Upper lobe of right lung (tissue), 1 donor: ENCODE data around the gene MED12L. TPM values are rescaled to one million over a fixed set of nuclear protein-coding genes. Genes with fewer than 3 reads are reported as not detected.

Source experiments
- ATAC-seq: fragments of 200-7000 bp; cut with Tn5 transposase; one replicate; pipeline ENCODE4 v1.9.1; 2020; ENCODE audit warnings: mild to moderate bottlenecking, moderate library complexity
- DNase-seq: peaks from one replicate; pipeline ENCODE4 v3.0.0-alpha.2; 2020
- H3K27ac ChIP-seq: fragments of 200-600 bp; one replicate; pipeline ENCODE4 v1.8.0; 2022
- H3K27me3 ChIP-seq: fragments of 200-600 bp; one replicate; pipeline ENCODE4 v1.8.0; 2022; ENCODE audit warnings: mild to moderate bottlenecking
- H3K36me3 ChIP-seq: fragments of 200-600 bp; one replicate; pipeline ENCODE4 v1.8.0; 2022
- H3K4me1 ChIP-seq: fragments of 200-600 bp; one replicate; pipeline ENCODE4 v1.8.0; 2022
- H3K4me3 ChIP-seq: fragments of 200-600 bp; one replicate; pipeline ENCODE4 v1.8.0; 2022; ENCODE audit warnings: mild to moderate bottlenecking
- H3K9me3 ChIP-seq: fragments of 200-600 bp; one replicate; pipeline ENCODE4 v1.8.0; 2022
- intact Hi-C: fragments of 100-400 bp; cut with DNase I; formaldehyde crosslinking; loops from one replicate; pipeline ENCODE4 v1.11.0; 2022
- total RNA-seq: library from RNA; stranded (reverse); fragmentation: NEBNext Ultra II Directional; extraction: Animal tissue kit (Norgen Biotek cat#: 25700); gene quantifications from one replicate; pipeline ENCODE4 v1.2.1, GENCODE V29; 2021
- TF ChIP-seq, protein P1 (sequence below): fragments of 200-600 bp; IDR thresholded peaks from one replicate; pipeline ENCODE4 v1.8.0; 2022; ENCODE audit warnings: antibody characterized with exemption
- donor health status: DM: no; HTN: yes; CAD: no; lungs with severe emphysema.

MED12L gene
- total RNA-seq, 1 donor from 2014 or later, result 0.69 TPM

DNA sequence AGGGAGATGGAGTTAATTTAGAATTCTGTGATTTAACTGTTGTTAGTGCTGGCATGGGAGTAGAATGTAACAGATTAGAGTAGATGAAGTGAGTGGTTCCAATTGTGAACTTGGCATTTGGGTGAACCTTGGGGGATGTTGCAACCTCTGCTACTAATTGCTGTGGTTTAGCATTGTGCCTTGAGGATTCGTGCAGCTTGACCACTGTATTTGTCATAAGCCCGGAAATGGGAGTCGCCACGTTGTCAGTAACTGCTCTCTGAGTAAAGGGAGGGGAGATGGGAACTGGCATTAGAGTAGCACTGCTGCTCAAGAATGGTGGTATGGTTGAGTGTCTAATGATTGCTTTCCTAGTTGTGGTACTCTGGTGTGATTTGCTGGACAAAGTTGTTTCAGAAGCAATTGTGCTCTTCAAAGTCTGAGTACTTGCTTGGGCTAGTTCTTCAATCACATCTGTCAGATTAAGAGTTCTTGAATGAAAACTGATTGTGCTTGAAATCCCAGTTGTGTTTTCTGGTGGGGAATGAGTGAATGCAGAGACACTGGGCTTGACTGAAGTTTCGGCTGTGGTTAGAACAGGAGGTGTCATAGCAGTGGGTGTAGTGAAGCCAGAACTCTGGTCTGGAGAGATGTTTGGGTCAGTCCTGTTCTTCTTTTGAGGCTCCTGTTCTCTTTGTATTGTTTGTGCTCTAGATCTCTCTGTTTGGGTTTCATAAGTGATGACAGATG lies 360.0 kb downstream of the MED12L start:
- Histone ChIP-seq H3K36me3 (no peaks in the 10 kb centered on the region), H3K9me3 (no peaks in the 10 kb centered on the region), H3K27me3 (no peaks in the 10 kb centered on the region), H3K27ac (no peak overlapping the region), H3K4me3 (no peak overlapping the region), H3K4me1 (no peaks in the 10 kb centered on the region)
- TF ChIP-seq, protein P1, sequence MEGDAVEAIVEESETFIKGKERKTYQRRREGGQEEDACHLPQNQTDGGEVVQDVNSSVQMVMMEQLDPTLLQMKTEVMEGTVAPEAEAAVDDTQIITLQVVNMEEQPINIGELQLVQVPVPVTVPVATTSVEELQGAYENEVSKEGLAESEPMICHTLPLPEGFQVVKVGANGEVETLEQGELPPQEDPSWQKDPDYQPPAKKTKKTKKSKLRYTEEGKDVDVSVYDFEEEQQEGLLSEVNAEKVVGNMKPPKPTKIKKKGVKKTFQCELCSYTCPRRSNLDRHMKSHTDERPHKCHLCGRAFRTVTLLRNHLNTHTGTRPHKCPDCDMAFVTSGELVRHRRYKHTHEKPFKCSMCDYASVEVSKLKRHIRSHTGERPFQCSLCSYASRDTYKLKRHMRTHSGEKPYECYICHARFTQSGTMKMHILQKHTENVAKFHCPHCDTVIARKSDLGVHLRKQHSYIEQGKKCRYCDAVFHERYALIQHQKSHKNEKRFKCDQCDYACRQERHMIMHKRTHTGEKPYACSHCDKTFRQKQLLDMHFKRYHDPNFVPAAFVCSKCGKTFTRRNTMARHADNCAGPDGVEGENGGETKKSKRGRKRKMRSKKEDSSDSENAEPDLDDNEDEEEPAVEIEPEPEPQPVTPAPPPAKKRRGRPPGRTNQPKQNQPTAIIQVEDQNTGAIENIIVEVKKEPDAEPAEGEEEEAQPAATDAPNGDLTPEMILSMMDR, result no peak
- DNase-seq, result no peak
- ATAC-seq, result peak; percentile 67
- intact Hi-C loops, result loop anchor here (10.0 kb wide), 1 partner anchor 469 kb away; no protein-coding TSS in a partner anchor

DNA sequence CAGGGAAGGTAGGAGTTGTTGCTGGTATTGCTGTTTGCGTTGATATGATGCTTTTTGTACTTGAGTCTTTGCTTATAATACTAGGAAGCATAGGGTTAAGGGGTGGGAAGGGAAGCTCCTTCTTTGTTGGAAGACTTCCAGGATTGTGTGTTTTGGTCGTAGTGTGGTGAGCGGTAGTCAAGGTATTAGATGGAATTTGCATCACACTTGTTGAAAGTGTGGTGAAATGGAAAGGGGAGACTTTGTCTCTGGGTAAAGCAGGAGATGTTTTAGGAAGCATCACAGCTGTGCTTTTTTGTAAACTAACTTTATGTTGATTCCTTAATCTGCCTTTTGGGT lies 360.5 kb downstream of the MED12L start:
- H3K4me3 ChIP-seq, result no peak overlapping the region
- no peaks in the 10 kb centered on the region for H3K4me1 ChIP-seq
- DNase-seq (no peak), ATAC-seq (no peak)
- H3K9me3 ChIP-seq, result no peaks in the 10 kb centered on the region
- TF ChIP-seq, protein P1, result no peak
- no peaks in the 10 kb centered on the region for H3K27me3 ChIP-seq
- intact Hi-C loops, result loop anchor here (10.0 kb wide), 1 partner anchor 469 kb away; no protein-coding TSS in a partner anchor
- H3K36me3 ChIP-seq, result no peaks in the 10 kb centered on the region
- no peak overlapping the region for H3K27ac ChIP-seq

DNA sequence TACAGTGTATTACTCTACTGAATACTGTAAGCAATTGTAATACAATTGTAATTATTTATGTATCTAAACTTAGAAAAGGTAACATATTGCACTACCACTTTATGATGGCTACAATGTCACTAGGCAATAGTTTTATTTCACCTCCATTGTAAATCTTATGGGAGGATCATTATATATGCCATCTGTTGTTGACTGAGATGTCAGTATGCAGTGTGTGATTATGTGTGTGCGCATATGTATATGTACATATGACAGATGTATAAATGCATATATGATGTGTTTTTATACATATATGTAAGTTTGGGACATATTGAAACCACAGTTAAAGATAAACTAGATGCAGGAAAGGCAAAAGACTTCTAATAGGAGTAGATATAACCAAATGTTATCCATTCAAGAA lies 366.9 kb downstream of the MED12L start:
- no peak overlapping the region for H3K27ac ChIP-seq
- H3K4me3 ChIP-seq, result no peak overlapping the region
- no peaks in the 10 kb centered on the region for H3K9me3 ChIP-seq
- intact Hi-C loops, result no loop called here
- DNase-seq, result no peak
- ATAC-seq, result no peak
- no peaks in the 10 kb centered on the region for H3K27me3 ChIP-seq
- H3K36me3 ChIP-seq, result peaks cover 4% of the 10 kb centered on the region
- TF ChIP-seq, protein P1, result no peak
- no peaks in the 10 kb centered on the region for H3K4me1 ChIP-seq

DNA sequence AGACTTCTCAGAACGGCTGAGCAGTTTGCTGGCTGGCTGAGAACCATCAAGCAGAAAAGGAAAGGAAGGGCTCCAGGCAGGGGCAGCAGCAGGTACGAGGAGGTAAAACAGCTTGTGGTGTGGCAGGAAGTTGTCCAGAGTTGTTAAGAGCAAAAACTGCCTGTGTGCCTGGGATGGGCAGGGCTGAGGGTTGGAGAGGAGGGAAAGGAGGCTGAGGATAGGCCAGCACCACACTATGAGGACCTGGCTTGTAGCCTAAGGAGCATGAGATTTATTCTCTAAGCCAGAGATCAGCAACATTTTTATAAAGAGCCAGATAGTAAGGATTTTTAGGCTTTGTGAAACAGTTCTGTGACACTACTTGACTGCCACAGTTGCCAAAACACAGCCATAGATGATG lies 367.4 kb downstream of the MED12L start:
- no peaks in the 10 kb centered on the region for H3K4me1 ChIP-seq
- intact Hi-C loops, result no loop called here
- ATAC-seq, result peak; percentile 67
- H3K27ac ChIP-seq, result no peak overlapping the region
- H3K4me3 ChIP-seq, result no peak overlapping the region
- H3K27me3 ChIP-seq, result no peaks in the 10 kb centered on the region
- peaks cover 4% of the 10 kb centered on the region for H3K36me3 ChIP-seq
- no peaks in the 10 kb centered on the region for H3K9me3 ChIP-seq
- TF ChIP-seq, protein P1, result no peak
- no peak for DNase-seq

DNA sequence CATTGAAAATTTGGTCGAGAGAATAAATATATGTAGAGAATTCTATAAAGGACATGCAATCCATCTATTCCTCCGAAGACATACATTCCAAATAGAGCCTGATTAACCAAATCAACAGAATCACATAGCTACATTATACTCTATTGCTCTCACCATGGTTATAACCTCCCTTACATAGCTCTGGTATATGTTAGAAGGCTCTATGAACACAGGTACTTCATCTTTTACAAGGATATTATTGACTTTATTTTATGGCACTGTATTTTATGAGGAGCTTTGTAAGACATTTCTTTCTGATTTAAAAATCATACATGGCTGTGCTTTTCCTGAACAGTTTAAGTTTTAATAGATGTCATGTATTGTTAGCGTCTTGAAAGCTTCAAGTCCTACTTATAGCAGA lies 370.6 kb downstream of the MED12L start:
- no peaks in the 10 kb centered on the region for H3K4me1 ChIP-seq
- no peaks in the 10 kb centered on the region for H3K27me3 ChIP-seq
- TF ChIP-seq, protein P1, result no peak
- ATAC-seq, result no peak
- H3K36me3 ChIP-seq, result peaks cover 4% of the 10 kb centered on the region
- DNase-seq, result no peak
- intact Hi-C loops, result no loop called here
- H3K27ac ChIP-seq, result no peak overlapping the region
- no peaks in the 10 kb centered on the region for H3K9me3 ChIP-seq
- H3K4me3 ChIP-seq, result no peak overlapping the region
